NT2/D1 (cell line): ENCODE results near the gene AFDN.

Source experiments
- DNase-seq: peaks from one replicate; pipeline ENCODE4 v3.0.0-alpha.2; 2011; ENCODE audit warnings: low read depth, low spot score
- H3K27me3 ChIP-seq: 2 replicates; pipeline ENCODE4 v1.6.0; 2011; ENCODE audit warnings: mild to moderate bottlenecking; ENCODE audit not compliant: insufficient read length, insufficient read depth
- H3K36me3 ChIP-seq: 2 replicates; pipeline ENCODE4 v1.6.1; 2011; ENCODE audit warnings: mild to moderate bottlenecking, low read length, mixed read lengths; ENCODE audit not compliant: insufficient read depth, insufficient read length
- H3K4me1 ChIP-seq: 2 replicates; pipeline ENCODE4 v1.5.1; 2011; ENCODE audit not compliant: insufficient read depth, insufficient read length
- H3K4me3 ChIP-seq: 2 replicates; pipeline ENCODE4 v1.5.1; 2011; ENCODE audit warnings: low read depth; ENCODE audit not compliant: insufficient read length
- H3K9ac ChIP-seq: 2 replicates; pipeline ENCODE4 v1.6.0; 2011; ENCODE audit warnings: low read depth; ENCODE audit not compliant: insufficient read length
- H3K9me3 ChIP-seq: 2 replicates; pipeline ENCODE4 v1.5.1; 2011; ENCODE audit warnings: mild to moderate bottlenecking, low read length; ENCODE audit not compliant: insufficient read depth
- SUZ12 ChIP-seq: IDR thresholded peaks from 2 replicates; pipeline ENCODE4 v1.6.1; 2011; ENCODE audit not compliant: insufficient read length, insufficient read depth; ENCODE audit errors: extremely low read depth
- YY1 ChIP-seq: IDR thresholded peaks from 2 replicates; pipeline ENCODE4 v1.6.1; 2011; ENCODE audit not compliant: insufficient read length, insufficient read depth
- ZNF274 ChIP-seq: IDR thresholded peaks from 2 replicates; pipeline ENCODE4 v1.6.1; 2011; ENCODE audit warnings: mild to moderate bottlenecking, low read depth, low read length

The AFDN gene

GRCh38 chr6:167993169-167993568 lies 166.5 kb downstream of the AFDN start:
- DNase-seq = no peak
- Histone ChIP-seq H3K36me3 (no peaks in the 10 kb centered on the region), H3K27me3 (no peaks in the 10 kb centered on the region), H3K4me1 (peaks cover 6% of the 10 kb centered on the region), H3K4me3 (no peak overlapping the region), H3K9me3 (no peaks in the 10 kb centered on the region), H3K9ac (no peak overlapping the region)
- TF ChIP-seq YY1 (no peak), ZNF274 (no peak), SUZ12 (no peak)

DNA sequence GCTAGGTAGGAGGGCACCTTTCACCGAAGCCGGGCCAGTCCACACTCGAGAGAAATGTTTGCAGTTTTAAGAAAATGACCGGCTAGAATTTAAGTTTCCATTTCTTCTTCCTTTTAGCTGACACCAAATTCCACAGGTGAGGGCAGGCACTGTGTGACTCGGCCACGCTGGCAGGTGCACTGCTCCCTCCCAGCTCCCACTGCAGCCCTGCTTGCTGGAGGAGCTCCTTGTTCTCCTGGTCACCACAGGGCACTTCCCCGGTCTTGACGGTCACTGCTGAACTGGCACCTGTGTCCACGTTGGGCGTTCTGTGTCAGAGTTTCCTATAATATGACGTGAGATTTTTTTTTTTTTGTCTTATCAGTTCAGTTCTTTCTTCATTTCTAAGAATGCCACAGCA lies 167.1 kb downstream of the AFDN start:
- H3K4me3 ChIP-seq = no peak overlapping the region
- H3K27me3 ChIP-seq = no peaks in the 10 kb centered on the region
- no peaks in the 10 kb centered on the region for H3K9me3 ChIP-seq
- peaks cover 6% of the 10 kb centered on the region for H3K4me1 ChIP-seq
- no peak for DNase-seq
- TF ChIP-seq YY1 = no peak
- no peak for TF ChIP-seq ZNF274
- TF ChIP-seq SUZ12 = no peak
- H3K9ac ChIP-seq = no peak overlapping the region
- H3K36me3 ChIP-seq = no peaks in the 10 kb centered on the region

- Histone ChIP-seq H3K4me3 (no peak overlapping the region), H3K9ac (no peak overlapping the region), H3K4me1 (peaks cover 6% of the 10 kb centered on the region), H3K27me3 (no peaks in the 10 kb centered on the region), H3K36me3 (no peaks in the 10 kb centered on the region), H3K9me3 (no peaks in the 10 kb centered on the region)
- DNase-seq = no peak
- TF ChIP-seq ZNF274 (no peak), YY1 (no peak), SUZ12 (no peak)
Measured at GRCh38 chr6:167995302-167995701, 168.6 kb downstream of the AFDN start.

DNA sequence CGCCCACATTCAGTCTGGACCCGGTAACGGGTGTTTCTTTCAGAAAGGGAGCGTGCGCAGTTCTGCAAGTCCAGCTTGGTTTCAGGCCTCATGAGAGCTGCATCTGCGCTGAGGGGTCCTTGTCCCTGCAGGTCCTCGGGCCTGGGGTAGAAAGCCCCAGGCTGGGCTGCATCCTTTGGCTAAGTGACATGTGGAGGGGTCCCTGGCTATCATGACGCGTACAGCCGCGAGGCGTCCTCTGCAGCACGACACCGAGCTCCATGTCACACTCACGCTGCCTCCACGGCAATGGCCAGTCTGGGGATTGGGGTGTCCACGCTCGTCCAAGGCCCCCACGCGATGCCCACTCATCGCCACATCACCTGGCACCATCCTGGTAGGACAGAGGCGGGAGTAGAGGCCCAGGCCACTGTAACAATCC lies 169.0 kb downstream of the AFDN start:
- Histone ChIP-seq H3K27me3 (no peaks in the 10 kb centered on the region), H3K9ac (no peak overlapping the region), H3K4me1 (peaks cover 6% of the 10 kb centered on the region), H3K36me3 (no peaks in the 10 kb centered on the region), H3K4me3 (no peak overlapping the region), H3K9me3 (no peaks in the 10 kb centered on the region)
- TF ChIP-seq ZNF274 (no peak), SUZ12 (no peak), YY1 (no peak)
- no peak for DNase-seq

DNA sequence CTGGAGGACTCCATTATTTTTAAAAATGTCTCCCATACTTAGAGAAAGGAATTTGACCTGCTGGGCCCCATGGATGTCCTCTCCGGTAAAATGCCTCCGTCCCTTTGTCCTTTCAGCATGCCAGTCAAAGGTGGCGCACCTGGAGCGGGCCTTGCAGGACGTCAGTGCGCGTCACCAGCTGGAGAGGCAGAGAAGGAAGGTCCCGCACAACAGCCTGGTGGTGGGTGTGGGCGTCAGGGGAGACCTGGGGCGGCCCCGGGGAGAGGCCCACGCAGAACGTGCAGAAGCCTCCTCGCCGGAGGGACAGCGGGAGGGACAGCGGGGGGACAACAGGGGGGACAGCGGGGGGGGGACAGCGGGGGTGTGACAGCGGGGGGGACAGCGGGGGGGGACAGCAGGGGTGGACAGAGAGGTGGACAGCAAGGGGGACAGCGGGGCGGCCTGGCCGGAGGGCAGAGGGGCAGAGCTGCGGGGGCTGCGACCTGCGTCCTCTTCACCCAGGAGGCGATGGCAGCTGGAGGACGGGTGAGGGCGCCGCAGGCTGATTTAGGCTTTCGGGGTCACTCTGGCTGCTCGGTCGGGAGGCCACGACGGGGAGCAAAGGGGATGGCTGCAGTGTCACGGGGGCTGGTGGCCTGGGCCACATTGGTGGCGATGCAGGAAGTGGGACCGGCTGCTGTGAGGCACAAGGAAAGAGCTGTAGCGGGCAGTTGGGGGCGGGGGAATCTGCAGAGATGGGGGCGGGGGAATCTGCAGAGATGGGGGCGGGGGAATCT lies 169.9 kb downstream of the AFDN start:
- Histone ChIP-seq H3K36me3 (no peaks in the 10 kb centered on the region), H3K9me3 (no peaks in the 10 kb centered on the region), H3K9ac (no peak overlapping the region), H3K4me3 (peak overlapping the region; percentile 18), H3K27me3 (no peaks in the 10 kb centered on the region), H3K4me1 (peaks cover 6% of the 10 kb centered on the region)
- TF ChIP-seq SUZ12 = no peak
- TF ChIP-seq ZNF274 = no peak
- no peak for TF ChIP-seq YY1
- no peak for DNase-seq

DNA sequence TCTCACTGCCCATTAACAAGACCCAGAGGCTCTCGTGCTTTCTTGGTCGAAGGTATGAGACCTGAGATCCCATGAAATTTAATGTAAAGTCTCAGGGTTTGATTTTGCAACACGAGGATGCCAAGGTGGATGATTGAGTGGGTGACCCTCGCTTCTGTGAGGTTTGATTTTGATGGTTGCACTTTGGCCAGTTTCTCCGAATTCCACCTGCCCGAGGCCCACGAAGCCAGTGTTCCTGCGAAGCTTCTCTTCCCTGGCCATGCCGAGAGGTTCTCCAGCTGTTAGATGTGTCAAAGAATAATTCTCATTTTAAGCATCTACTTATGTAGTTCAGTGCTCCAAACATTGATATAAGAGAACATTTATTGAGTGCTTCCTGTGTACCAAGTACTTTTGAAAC lies 170.9 kb downstream of the AFDN start, which contains the start of gene KIF25:
TSS of gene KIF25 (plus strand) at position 30 of the 400 bp plus-strand sequence. CDS start 31,915 bp downstream, outside the sequence.
- Histone ChIP-seq H3K4me3 (peak within 1 kb of the TSS; percentile 18), H3K4me1 (peaks cover 6% of the 10 kb centered on the region), H3K9me3 (no peaks in the 10 kb centered on the region), H3K27me3 (no peaks in the 10 kb centered on the region), H3K36me3 (no peaks in the 10 kb centered on the region), H3K9ac (no peak within 1 kb of the TSS)
- no peak for DNase-seq
- TF ChIP-seq YY1 = no peak
- no peak for TF ChIP-seq SUZ12
- no peak for TF ChIP-seq ZNF274

- Histone ChIP-seq H3K9ac (no peak overlapping the region), H3K4me1 (peaks cover 6% of the 10 kb centered on the region), H3K36me3 (no peaks in the 10 kb centered on the region), H3K9me3 (no peaks in the 10 kb centered on the region), H3K27me3 (no peaks in the 10 kb centered on the region), H3K4me3 (no peak overlapping the region)
- no peak for TF ChIP-seq YY1
- no peak for TF ChIP-seq ZNF274
- no peak for TF ChIP-seq SUZ12
- DNase-seq = no peak
Measured at GRCh38 chr6:167998215-167998614, 171.5 kb downstream of the AFDN start.
